Keratinocyte (primary cell): ENCODE results near the gene MCF2L2.

Experiments
- CTCF ChIP-seq, 3 experiments: IDR thresholded peaks in 1 of 3; conservative IDR thresholded peaks in 1 of 3; optimal IDR thresholded peaks in 1 of 3; 2 replicates in 2 of 3; 3 replicates in 1 of 3; pipeline versions ENCODE3 to v1.5.1; 2011; ENCODE audit warnings: low read length in 3 of 3, mild to moderate bottlenecking in 3 of 3, moderate library complexity in 2 of 3, control low read depth in 1 of 3, inconsistent platforms in 1 of 3; ENCODE audit not compliant: insufficient read depth in 2 of 3; ENCODE audit errors: extremely low read depth in 1 of 3
- EZH2 ChIP-seq: IDR thresholded peaks from one replicate; pipeline ENCODE4 v1.6.1; 2012; ENCODE audit warnings: inconsistent platforms, mild to moderate bottlenecking, low read length, moderate library complexity

DNA sequence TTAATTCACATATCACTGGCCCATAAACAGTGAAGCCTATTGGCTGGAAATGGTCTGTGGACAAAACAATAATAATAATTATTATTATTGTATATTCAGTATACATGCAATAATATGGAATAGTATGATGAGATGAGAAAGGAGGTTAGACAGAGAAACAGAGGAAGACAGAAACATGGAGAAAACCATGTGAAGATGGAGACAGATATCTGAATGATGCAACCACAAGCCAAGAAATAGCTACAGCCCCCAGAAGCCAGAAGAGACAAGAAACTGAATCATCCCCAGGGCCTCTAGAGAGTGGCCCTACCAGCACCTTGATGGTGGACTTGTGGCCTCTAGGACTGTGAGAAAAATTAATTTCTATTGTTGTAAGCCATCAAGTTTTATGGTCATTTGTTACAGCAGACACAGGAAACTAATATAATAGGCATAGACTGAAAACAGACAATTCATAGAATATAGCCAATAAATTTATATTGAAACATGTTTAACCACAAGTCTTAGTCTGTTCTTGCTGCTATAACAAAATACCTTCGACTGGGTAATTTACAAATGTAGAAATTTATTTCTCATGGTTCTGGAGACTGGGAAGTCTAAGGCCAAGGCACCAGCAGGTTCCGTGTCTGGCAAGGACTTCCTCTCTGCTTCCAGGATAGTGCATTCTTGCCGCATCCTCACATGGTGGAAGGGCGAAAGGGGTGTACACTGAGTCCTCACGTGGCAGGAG is 31.6 kb downstream of the MCF2L2 start:
- TF ChIP-seq CTCF (optimal IDR thresholded peaks at IDR 0.05 in 1 of 3, IDR thresholded peaks at IDR 0.05 in 1 of 3, conservative IDR thresholded peaks at IDR 0.05 in 1 of 3; ENCODE audit: extremely low read depth in 1 of 3, insufficient read depth in 2 of 3, low read length in 3 of 3): no peak
- no peak for TF ChIP-seq EZH2
